Activated T-cell treated with anti-CD3 and anti-CD28 coated beads for 24 hours (primary cell): Measurements from ENCODE around the gene CCDC40.
"Not testable (repeated sequence)": the region's sequence is repeated elsewhere in the genome, so short reads cannot be mapped to it uniquely, and the experiment has no call there.

ENCODE experiments used
- DNase-seq: peaks from one replicate; pipeline ENCODE4 v3.0.0-alpha.2; 2020; ENCODE audit warnings: low read depth

The CCDC40 gene

GRCh38 chr17:80082403-80083135 is 46.1 kb downstream of the CCDC40 start:
- peak; percentile 51 for DNase-seq

GRCh38 chr17:80083136-80083661 is 46.8 kb downstream of the CCDC40 start:
- no peak for DNase-seq

GRCh38 chr17:80084773-80085172 is 48.3 kb downstream of the CCDC40 start:
- no peak for DNase-seq

GRCh38 chr17:80086081-80086480 is 49.6 kb downstream of the CCDC40 start:
- DNase-seq: no peak

- DNase-seq: no peak
Measured at GRCh38 chr17:80086616-80087015, 50.2 kb downstream of the CCDC40 start.

- no peak for DNase-seq
Measured at GRCh38 chr17:80087346-80088265, 51.2 kb downstream of the CCDC40 start.

GRCh38 chr17:80089762-80090161 is 53.3 kb downstream of the CCDC40 start:
- no peak for DNase-seq

GRCh38 chr17:80090164-80090563 is 53.7 kb downstream of the CCDC40 start:
- DNase-seq: not testable (repeated sequence)

GRCh38 chr17:80091376-80091775 is 54.9 kb downstream of the CCDC40 start:
- no peak for DNase-seq

- no peak for DNase-seq
Measured at GRCh38 chr17:80092959-80093358, 56.5 kb downstream of the CCDC40 start.

- no peak for DNase-seq
Measured at GRCh38 chr17:80095038-80095843, 58.8 kb downstream of the CCDC40 start.

- no peak for DNase-seq
Measured at GRCh38 chr17:80095844-80096475, 59.5 kb downstream of the CCDC40 start.

GRCh38 chr17:80096561-80097021 is 60.1 kb downstream of the CCDC40 start:
- no peak for DNase-seq

- DNase-seq: no peak
Measured at GRCh38 chr17:80097127-80097621, 60.7 kb downstream of the CCDC40 start.

- no peak for DNase-seq
Measured at GRCh38 chr17:80097844-80098691, 61.6 kb downstream of the CCDC40 start.

- DNase-seq: no peak
Measured at GRCh38 chr17:80099291-80100034, 63.0 kb downstream of the CCDC40 start.

GRCh38 chr17:80100035-80100323 is 63.5 kb downstream of the CCDC40 start:
- DNase-seq: no peak

- DNase-seq: peak; percentile 81
Measured at GRCh38 chr17:80101011-80101945, 64.8 kb downstream of the CCDC40 start, which contains the start of gene GAA. Gene GAA (plus strand): TSS chr17:80101581. CDS start chr17:80104587, 3,006 bp downstream.
